IgD-negative memory B cell (primary cell): ENCODE data around the gene PHF12. TPM values are rescaled to one million over a fixed set of nuclear protein-coding genes. Genes with fewer than 3 reads are reported as not detected.

Experiments
- H3K27ac Mint-ChIP-seq, 3 donors: one replicate each; pipeline ENCODE4 v1.8.0; 2020 to 2022; ENCODE audit warnings: mild to moderate bottlenecking in 3 of 3, mixed read lengths in 3 of 3, moderate library complexity in 1 of 3
- H3K27me3 Mint-ChIP-seq: one replicate; pipeline ENCODE4 v1.8.0; 2021; ENCODE audit warnings: mixed read lengths
- H3K36me3 Mint-ChIP-seq: one replicate; pipeline ENCODE4 v1.8.0; 2020; ENCODE audit warnings: mild to moderate bottlenecking, mixed read lengths
- H3K4me1 Mint-ChIP-seq, 3 donors: one replicate each; pipeline ENCODE4 v1.8.0; 2020 to 2022; ENCODE audit warnings: mixed read lengths in 3 of 3, mild to moderate bottlenecking in 1 of 3
- H3K4me3 Mint-ChIP-seq, 4 donors: one replicate each; pipeline ENCODE4 v1.8.0; 2020 to 2022; ENCODE audit warnings: mild to moderate bottlenecking in 4 of 4, mixed read lengths in 4 of 4, moderate library complexity in 3 of 4
- H3K9me3 Mint-ChIP-seq, 3 donors: one replicate each; pipeline ENCODE4 v1.8.0; 2020 to 2021; ENCODE audit warnings: mixed read lengths in 3 of 3, mild to moderate bottlenecking in 1 of 3
- polyA plus RNA-seq: library from polyadenylated mRNA; unstranded; fragments of 300-500 nt; fragmentation: Illumina TruSeq; gene quantifications from one replicate; pipeline ENCODE4 v1.2.3, GENCODE V29; 2021

Gene PHF12
- polyA plus RNA-seq, 1 donor from 2014 or later = 11.6 TPM

DNA sequence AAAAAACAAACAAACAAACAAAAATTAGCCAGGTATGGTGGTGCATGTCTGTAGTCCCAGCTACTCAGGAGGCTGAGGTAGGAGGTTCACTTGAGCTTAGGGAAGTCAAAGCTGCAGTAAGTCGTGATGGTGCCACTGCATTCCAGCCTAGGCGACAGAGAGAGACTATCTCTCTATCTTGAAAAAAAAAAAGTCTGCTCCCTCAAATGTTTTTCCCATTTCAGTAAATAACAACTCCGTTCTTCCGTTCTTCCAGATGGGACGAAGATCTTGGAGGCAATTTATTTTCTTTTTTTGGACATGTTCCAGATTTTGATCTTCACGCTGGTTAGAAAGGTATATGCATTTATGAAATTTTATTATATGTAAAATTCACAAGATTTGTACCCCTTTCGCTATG, 77.5 kb downstream of the PHF12 start:
- Mint-ChIP-seq H3K36me3 (peaks cover 7% of the 10 kb centered on the region), H3K4me3 (no peak overlapping the region), H3K27me3 (no peaks in the 10 kb centered on the region), H3K4me1 (peaks cover 7 to 18% (median 13%) of the 10 kb centered on the region in 3 donors), H3K27ac (no peak overlapping the region), H3K9me3 (no peaks in the 10 kb centered on the region)

DNA sequence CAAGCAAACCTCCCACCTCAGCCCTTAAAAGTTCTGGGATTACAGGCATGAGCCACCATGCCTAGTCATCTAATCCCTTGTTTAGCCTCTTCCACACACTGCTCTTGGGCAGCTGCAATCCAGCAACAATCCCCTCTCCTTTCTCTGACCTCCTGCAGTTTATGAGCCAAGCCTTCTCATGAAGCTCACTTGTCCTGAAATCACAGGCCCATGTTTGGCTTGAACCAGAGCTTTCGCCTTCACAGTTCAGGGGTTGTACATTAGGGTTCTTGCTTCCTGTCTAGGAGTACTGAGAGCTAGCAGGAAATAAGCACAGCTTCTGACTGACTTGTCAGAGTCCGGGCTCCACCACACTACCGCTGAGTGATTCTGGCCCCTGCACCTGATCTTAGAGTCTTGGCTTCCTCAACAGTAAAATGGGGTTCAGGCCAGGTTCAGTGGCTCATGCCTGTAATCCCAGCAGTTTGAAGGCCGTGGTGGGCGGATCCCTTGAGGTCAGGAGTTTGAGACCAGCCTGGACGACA, 80.2 kb downstream of the PHF12 start:
- Mint-ChIP-seq H3K27me3 (no peaks in the 10 kb centered on the region), H3K4me1 (peaks cover 8 to 21% (median 10%) of the 10 kb centered on the region in 3 donors), H3K4me3 (peak overlapping the region; percentile 0 to 89 (median 47)), H3K36me3 (peaks cover 5% of the 10 kb centered on the region), H3K9me3 (no peaks in the 10 kb centered on the region), H3K27ac (peak overlapping the region; percentile 8 to 97 (median 97))

DNA sequence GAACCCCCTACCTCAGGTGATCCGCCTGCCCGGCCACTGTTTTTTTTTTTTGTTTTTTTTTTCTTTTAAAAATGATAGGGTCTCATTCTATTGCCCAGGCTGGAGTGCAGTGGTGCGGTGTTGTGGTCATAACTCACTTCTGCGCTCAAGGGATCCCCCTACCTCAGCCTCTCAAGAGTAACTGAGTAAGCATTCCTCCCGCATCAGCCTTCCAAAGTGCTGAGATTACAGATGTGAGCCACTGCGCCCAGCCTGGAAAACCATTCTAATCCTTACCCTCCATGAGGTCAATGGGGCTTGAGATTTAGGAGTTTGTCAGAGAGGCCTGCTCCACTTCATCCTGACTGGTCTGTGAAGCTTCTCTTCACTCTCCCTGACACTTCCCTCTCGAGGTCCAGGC, 84.0 kb downstream of the PHF12 start:
- Mint-ChIP-seq H3K27me3 (no peaks in the 10 kb centered on the region), H3K4me3 (peak overlapping the region in 1 of 4 donors; percentile 77), H3K4me1 (peaks cover 12 to 17% (median 15%) of the 10 kb centered on the region in 3 donors), H3K36me3 (peaks cover 5% of the 10 kb centered on the region), H3K27ac (peak overlapping the region in 2 of 3 donors; percentile 54 to 61), H3K9me3 (no peaks in the 10 kb centered on the region)

DNA sequence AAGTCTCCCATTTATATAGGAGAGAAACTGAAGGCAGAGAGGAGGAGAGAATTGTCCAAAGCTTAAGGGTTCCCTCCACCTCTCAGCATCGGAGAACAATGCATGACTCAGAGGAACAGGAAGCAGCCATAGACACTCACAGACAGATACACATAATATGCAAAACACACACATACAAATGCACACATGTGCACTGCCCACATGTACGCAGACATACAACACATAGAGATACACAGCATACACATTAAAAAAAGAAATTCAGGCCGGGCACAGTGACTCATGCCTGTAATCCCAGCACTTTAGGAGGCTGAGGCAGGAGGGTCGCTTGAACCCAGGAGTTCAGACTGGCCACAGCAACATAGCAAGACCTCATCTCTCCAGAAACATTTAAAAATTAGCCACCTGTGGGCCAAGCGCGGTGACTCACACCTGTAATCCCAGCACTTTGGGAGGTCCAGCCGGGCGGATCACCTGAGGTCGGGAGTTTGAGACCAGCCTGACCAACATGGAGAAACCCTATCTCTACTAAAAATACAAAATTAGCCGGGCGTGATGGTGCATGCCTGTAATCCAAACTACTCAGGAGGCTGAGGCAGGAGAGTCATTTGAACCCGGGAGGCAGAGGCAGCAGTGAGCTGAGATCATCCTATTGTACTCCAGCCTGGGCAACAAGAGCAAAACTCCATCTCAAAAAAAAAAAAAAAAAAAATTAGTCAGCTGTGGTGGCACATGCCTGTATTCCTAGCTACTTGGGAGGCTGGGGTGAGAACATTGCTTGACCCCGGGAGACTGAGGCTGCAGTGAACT, 85.2 kb downstream of the PHF12 start:
- Mint-ChIP-seq H3K27ac (peak overlapping the region; percentile 8 to 86 (median 33)), H3K27me3 (no peaks in the 10 kb centered on the region), H3K4me1 (peaks cover 13% of the 10 kb centered on the region in 3 donors), H3K9me3 (no peaks in the 10 kb centered on the region), H3K36me3 (peaks cover 3% of the 10 kb centered on the region), H3K4me3 (peak overlapping the region in 3 of 4 donors; percentile 1 to 90 (median 51))

DNA sequence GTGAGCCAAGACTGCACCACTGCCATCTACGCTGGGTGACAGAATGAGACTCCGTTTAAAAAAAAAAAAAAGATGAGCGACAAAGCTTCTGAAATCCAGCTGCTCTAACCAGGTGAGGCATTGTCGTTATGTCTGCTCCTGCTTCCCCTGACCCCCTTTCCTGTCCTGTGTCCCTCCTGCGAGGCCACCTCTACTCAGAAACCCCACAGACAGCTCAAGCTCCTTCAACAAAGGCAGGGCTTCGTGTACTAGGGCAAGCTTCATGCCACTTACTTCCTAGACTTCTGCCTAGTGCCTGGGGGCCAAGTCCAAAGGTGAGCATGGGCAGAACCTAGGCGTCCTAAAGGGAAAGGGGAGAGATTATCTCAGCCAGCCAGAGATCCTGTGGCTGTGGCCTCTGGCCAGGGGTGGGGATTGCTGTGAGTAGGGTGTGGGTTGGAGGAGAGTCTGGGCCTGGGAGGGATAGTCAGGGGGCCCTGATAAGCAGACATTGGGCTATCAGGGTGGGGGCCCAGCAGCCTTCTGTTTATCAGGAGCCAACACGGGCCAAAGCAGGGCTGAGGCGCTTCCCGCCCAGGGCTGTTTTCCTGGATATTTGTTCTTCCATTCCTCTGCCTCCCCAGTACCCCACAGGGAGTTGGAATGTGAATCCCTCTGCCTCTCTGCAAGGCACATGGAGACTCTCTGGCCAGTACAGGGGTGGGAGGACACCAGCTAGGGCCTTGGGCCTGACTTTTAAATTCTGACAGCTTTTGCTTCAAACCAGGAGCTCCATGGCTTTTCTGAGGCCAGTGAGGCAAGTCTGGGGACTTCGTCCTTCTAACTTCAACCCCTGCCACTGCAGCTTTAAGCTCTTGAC, 86.1 kb downstream of the PHF12 start:
- Mint-ChIP-seq H3K27ac (peak overlapping the region; percentile 8 to 86 (median 33)), H3K4me3 (peak overlapping the region in 3 of 4 donors; percentile 1 to 90 (median 51)), H3K27me3 (no peaks in the 10 kb centered on the region), H3K4me1 (peaks cover 8 to 10% (median 10%) of the 10 kb centered on the region in 3 donors), H3K36me3 (no peaks in the 10 kb centered on the region), H3K9me3 (no peaks in the 10 kb centered on the region)

DNA sequence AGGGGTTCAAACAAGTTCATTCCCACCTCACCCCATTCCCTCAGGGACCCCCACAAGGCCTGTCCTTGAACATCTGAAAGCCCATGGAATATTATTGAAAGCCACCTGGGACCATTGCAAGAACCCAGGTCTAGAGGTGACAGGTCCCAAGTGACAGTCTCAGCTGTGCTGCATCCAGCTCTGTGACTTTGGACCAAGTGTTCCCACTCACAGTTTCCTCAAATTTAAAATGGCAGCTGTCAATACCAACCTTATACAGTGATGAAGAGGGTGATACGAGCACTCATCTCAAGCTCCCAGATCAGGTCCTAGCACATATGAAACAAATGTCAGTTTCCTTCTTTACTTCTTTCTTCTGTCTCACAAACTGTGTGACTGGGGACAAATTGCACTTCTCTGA, 87.4 kb downstream of the PHF12 start:
- H3K4me1 Mint-ChIP-seq = peaks cover 8 to 10% (median 10%) of the 10 kb centered on the region in 3 donors
- no peak overlapping the region for H3K27ac Mint-ChIP-seq
- H3K27me3 Mint-ChIP-seq = no peaks in the 10 kb centered on the region
- no peaks in the 10 kb centered on the region for H3K36me3 Mint-ChIP-seq
- H3K4me3 Mint-ChIP-seq = no peak overlapping the region
- no peaks in the 10 kb centered on the region for H3K9me3 Mint-ChIP-seq

DNA sequence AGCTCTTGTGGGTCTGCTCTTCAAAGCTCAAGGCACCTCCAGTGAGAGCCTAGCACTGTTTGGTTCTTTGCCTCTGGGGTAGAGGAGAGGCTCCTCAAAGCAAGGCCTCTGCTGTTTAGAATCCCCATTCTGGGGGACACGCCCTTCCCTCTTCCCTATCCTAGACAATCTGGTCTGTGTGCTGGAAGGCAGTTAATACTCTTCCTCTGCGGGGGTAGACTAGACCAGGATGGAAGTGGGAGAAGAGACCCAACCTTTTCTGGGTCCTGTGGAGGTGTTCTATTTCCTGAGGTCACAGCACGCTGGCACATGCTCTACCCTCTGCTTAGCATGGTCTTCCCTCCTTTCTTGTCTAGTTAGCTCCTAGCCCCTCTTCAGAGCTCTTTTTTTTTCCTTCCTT, 88.8 kb downstream of the PHF12 start:
- Mint-ChIP-seq H3K4me1 (peaks cover 7 to 13% (median 8%) of the 10 kb centered on the region in 3 donors), H3K9me3 (no peaks in the 10 kb centered on the region), H3K4me3 (no peak overlapping the region), H3K27me3 (no peaks in the 10 kb centered on the region), H3K27ac (peak overlapping the region in 2 of 3 donors; percentile 29 to 73), H3K36me3 (no peaks in the 10 kb centered on the region)

DNA sequence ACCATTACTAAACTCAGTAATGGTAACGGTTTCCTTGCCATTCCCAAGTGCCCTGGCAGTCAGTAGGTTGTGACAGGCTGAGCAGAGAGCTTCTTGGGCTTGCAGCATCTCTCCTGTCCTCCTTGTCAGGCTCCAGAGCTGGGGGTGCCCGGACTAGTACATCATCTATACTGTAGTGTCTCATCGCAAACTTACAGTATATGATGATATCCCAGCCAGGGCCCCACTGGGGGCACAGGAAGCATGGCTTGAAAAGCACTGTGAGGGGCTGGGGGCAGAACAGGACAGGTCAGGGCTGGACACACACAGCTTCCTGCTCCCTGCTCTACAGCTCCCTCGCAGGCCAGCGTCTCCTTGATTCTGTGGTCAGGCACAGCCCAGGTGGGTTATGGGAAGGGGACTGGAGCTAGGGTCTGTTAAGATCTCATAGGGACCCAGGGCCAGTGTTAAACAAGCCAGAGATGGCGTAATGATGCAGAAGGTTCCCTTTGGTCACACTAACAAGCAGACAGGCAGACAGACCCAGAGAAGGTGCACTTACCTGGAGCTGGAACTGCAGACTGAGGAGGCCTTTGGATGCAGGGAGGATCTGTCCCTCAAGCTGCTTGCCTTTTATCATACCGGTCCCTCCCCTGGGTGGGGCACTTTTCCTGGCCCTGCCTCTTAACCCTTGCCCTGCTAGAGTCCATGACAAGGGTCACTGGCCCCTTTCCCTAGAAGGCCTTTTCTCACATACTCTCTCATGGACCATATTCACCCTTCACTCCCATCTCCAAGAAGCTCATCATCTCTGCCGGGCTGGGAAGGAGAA, 89.7 kb downstream of the PHF12 start:
- peak overlapping the region in 2 of 3 donors; percentile 46 to 67 for H3K27ac Mint-ChIP-seq
- no peaks in the 10 kb centered on the region for H3K27me3 Mint-ChIP-seq
- H3K36me3 Mint-ChIP-seq = no peaks in the 10 kb centered on the region
- H3K9me3 Mint-ChIP-seq = no peaks in the 10 kb centered on the region
- no peak overlapping the region for H3K4me3 Mint-ChIP-seq
- H3K4me1 Mint-ChIP-seq = peaks cover 7 to 13% (median 8%) of the 10 kb centered on the region in 3 donors

DNA sequence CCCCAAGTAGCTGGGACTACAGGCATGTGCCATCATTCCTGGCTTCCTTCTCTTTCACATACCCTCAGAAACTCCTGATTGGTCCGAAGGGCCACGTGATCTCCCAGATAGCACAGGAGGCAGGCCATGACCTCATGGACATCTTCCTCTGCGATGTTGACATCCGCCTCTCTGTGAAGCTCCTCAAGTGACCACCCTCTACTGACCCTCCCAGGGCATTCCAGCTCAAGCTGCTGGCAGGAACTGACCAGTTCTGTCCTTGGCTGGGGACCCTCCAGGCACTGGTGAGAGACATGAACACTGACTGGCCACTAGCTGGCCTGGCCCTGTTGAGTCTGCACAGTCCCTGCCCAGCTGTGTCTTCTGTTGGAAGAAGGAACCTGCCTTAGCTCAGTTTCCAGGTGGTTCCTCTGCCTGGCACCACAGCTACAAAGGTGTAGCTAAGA, 90.9 kb downstream of the PHF12 start:
- Mint-ChIP-seq H3K27me3 (no peaks in the 10 kb centered on the region), H3K4me1 (peaks cover 0 to 7% (median 2%) of the 10 kb centered on the region in 3 donors), H3K27ac (no peak overlapping the region), H3K36me3 (no peaks in the 10 kb centered on the region), H3K4me3 (no peak overlapping the region), H3K9me3 (no peaks in the 10 kb centered on the region)

DNA sequence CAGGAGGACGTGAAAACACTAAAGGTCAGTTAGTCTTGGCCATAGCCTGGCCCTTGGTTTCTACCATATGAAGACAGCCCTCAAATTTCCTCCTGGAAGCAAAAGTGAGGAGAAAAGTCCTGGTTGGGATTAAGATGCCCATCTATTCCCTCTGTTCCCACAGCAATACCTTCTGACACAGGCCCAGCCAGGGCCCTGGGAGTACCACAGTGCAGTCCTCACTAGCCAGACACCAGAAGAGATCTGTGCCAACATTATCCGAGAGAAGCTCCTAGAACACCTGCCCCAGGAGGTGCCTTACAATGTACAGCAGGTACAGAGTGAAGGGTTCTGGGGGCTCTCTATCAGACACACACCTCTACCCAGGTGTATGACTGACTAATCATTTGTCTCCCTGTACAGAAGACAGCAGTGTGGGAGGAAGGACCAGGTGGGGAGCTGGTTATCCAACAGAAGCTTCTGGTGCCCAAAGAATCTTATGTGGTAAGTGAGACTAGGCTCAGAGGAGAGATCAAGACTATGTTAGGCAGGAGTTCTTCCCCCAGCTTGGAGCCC, 92.4 kb downstream of the PHF12 start:
- H3K4me3 Mint-ChIP-seq = peak overlapping the region in 1 of 4 donors; percentile 78
- H3K9me3 Mint-ChIP-seq = no peaks in the 10 kb centered on the region
- H3K27ac Mint-ChIP-seq = no peak overlapping the region

DNA sequence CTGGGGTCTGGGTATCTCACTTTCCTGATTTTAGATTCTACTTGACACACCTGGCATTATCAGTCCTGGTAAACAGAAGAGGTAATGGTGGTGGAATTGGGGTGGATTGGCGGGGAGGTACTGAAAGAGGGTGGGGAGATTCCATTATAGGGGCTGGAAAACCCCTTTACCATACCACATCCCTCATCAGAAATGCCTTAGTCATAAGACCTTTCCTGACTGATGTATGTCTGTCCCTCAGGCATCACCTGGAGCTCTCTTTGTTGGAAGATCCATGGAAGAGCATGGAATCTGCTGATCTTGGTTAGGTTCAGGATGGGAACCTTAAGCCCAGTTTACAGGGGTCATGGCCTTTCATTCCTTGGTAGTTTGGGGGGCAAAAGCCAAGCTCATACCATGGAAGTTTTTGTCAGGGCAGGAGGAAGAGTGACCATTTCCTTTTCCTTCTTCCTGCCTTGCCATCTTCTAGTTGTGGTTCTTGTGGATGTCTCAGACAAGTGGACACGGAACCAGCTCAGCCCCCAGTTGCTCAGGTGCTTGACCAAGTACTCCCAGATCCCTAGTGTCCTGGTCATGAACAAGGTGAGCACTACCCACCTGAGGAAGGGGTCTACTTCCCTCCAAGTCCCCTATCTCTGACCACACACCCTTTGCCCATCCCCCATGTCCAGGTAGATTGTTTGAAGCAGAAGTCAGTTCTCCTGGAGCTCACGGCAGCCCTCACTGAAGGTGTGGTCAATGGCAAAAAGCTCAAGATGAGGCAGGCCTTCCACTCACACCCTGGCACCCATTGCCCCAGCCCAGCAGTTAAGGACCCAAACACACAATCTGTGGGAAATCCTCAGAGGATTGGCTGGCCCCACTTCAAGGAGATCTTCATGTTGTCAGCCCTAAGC, 93.2 kb downstream of the PHF12 start:
- H3K27me3 Mint-ChIP-seq = no peaks in the 10 kb centered on the region
- H3K4me3 Mint-ChIP-seq = peak overlapping the region in 1 of 4 donors; percentile 78
- no peaks in the 10 kb centered on the region for H3K36me3 Mint-ChIP-seq
- H3K9me3 Mint-ChIP-seq = no peaks in the 10 kb centered on the region
- peaks cover 4 to 13% (median 9%) of the 10 kb centered on the region in 3 donors for H3K4me1 Mint-ChIP-seq
- H3K27ac Mint-ChIP-seq = no peak overlapping the region

More for the DNA sequence above, 92.4 kb downstream of the PHF12 start:
- H3K4me1 Mint-ChIP-seq = peaks cover 4 to 13% (median 9%) of the 10 kb centered on the region in 3 donors
- no peaks in the 10 kb centered on the region for H3K36me3 Mint-ChIP-seq
- no peaks in the 10 kb centered on the region for H3K27me3 Mint-ChIP-seq

DNA sequence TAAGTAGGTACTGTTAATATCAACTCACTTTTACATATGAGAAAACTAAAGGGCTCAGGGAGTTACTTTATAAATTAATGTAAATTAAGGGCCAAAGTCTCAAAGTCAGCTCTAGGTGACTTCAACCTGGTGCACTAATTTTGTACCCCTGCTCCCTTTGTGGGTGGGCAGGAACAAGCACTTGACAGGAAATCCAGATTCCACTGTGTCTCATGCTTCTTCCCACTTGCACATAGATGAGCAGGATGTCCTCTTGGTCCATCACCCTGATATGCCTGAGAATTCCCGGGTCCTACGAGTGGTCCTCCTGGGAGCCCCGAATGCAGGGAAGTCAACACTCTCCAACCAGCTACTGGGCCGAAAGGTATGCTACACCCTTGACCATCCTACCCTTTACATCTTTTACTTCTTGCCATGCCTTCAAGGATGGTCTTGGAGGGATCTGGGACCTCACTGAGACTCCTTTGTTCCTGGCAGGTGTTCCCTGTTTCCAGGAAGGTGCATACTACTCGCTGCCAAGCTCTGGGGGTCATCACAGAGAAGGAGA, 95.2 kb downstream of the PHF12 start:
- peak overlapping the region; percentile 30 to 99 (median 92) for H3K4me3 Mint-ChIP-seq
- peaks cover 4 to 9% (median 9%) of the 10 kb centered on the region in 3 donors for H3K4me1 Mint-ChIP-seq
- H3K27ac Mint-ChIP-seq = peak overlapping the region in 1 of 3 donors; percentile 23
- H3K27me3 Mint-ChIP-seq = no peaks in the 10 kb centered on the region
- H3K36me3 Mint-ChIP-seq = no peaks in the 10 kb centered on the region
- no peaks in the 10 kb centered on the region for H3K9me3 Mint-ChIP-seq

DNA sequence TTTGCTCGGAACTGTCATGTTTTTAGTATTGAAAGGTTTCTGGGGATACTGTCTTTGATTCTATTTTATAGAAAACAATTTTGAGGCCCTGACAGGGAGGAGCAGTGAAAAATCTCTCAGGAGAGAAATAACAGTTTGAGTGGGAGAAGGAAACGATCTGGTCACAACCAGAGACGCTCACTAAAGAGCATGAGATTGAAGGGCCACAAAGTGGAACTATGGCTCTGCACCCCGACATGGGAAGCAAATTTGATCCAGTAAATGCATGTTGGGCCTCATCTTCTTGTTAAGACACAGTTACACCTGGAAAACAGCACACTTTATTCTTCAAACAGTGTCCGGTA, 96.0 kb downstream of the PHF12 start:
- peak overlapping the region; percentile 23 to 94 (median 89) for H3K27ac Mint-ChIP-seq
- no peaks in the 10 kb centered on the region for H3K27me3 Mint-ChIP-seq
- H3K4me3 Mint-ChIP-seq = peak overlapping the region; percentile 86 to 99 (median 96)
- H3K9me3 Mint-ChIP-seq = no peaks in the 10 kb centered on the region
- peaks cover 4 to 9% (median 9%) of the 10 kb centered on the region in 3 donors for H3K4me1 Mint-ChIP-seq
- no peaks in the 10 kb centered on the region for H3K36me3 Mint-ChIP-seq
